UCSD-AML1 (cell line): ENCODE results near the gene SCN8A.

Source experiments
- DNase-seq: peaks from one replicate; lab custom pipeline; 2025; ENCODE audit not compliant: unreplicated experiment; lab: John Stamatoyannopoulos, UW

The SCN8A gene

GRCh38 chr12:51812871-51813270 lies 221.8 kb downstream of the SCN8A start:
- DNase-seq = no peak

- DNase-seq = no peak
Observed at GRCh38 chr12:51813931-51814310, 222.9 kb downstream of the SCN8A start.

GRCh38 chr12:51814311-51815088 lies 223.5 kb downstream of the SCN8A start:
- DNase-seq = peak; percentile 70

- DNase-seq = no peak
Observed at GRCh38 chr12:51815571-51815970, 224.5 kb downstream of the SCN8A start.

- no peak for DNase-seq
Observed at GRCh38 chr12:51817027-51817953, 226.3 kb downstream of the SCN8A start.

GRCh38 chr12:51818086-51818485 lies 227.1 kb downstream of the SCN8A start:
- DNase-seq = no peak

- no peak for DNase-seq
Observed at GRCh38 chr12:51818566-51819300, 227.7 kb downstream of the SCN8A start.

- no peak for DNase-seq
Observed at GRCh38 chr12:51819736-51820525, 228.9 kb downstream of the SCN8A start.

GRCh38 chr12:51820526-51821439 lies 229.8 kb downstream of the SCN8A start:
- DNase-seq = peak; percentile 69

- no peak for DNase-seq
Observed at GRCh38 chr12:51821440-51822260, 230.6 kb downstream of the SCN8A start.

- no peak for DNase-seq
Observed at GRCh38 chr12:51822261-51822616, 231.2 kb downstream of the SCN8A start.

GRCh38 chr12:51822956-51823355 lies 231.9 kb downstream of the SCN8A start:
- no peak for DNase-seq

GRCh38 chr12:51823875-51824565 lies 233.0 kb downstream of the SCN8A start:
- DNase-seq = peak; percentile 34

GRCh38 chr12:51825216-51825615 lies 234.2 kb downstream of the SCN8A start:
- DNase-seq = no peak

GRCh38 chr12:51826881-51827280 lies 235.8 kb downstream of the SCN8A start:
- no peak for DNase-seq

- peak; percentile 71 for DNase-seq
Observed at GRCh38 chr12:51827925-51828818, 237.1 kb downstream of the SCN8A start.

GRCh38 chr12:51829011-51829481 lies 238.0 kb downstream of the SCN8A start:
- DNase-seq = no peak
